D721Med (cell line): ENCODE data around the gene ADGRL3.

Experiments used
- DNase-seq: peaks from one replicate; pipeline ENCODE4 v3.0.0; 2011; ENCODE audit warnings: low spot score; ENCODE audit not compliant: insufficient read length
- FAIRE-seq: peaks from 2 replicates; lab custom pipeline; 2011; peaks lifted over from hg19 to GRCh38; lab: Jason Lieb, UNC
- CTCF ChIP-seq: IDR thresholded peaks from 2 replicates; pipeline ENCODE4 v1.5.1; 2012; ENCODE audit warnings: mild to moderate bottlenecking, control low read depth; ENCODE audit not compliant: insufficient read depth; ENCODE audit errors: missing control alignments

The ADGRL3 gene

DNA sequence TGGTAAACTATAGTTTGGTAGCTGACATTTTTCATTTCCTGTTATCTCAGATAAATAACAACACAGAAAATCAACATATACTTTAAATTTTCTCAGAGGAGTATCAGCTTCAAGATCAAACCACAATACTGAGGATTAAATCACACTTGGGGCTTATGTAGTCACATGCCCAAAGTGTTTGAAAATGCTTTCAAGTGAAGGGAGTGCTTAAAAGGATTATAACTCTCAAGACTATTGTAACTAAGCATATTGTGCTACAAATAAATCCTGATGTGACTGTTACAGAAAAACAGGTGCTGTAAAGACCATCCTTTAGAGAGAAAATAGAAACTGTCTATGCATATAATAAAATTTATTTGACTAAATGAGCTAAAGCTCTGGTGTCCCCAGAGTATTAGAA, 887.6 kb downstream of the ADGRL3 start:
- no peak for TF ChIP-seq CTCF
- no peak for DNase-seq
- peak; percentile 92 for FAIRE-seq

- no peak for TF ChIP-seq CTCF
- FAIRE-seq (no peak), DNase-seq (no peak)
Observed at GRCh38 chr4:62093735-62094134, 893.6 kb downstream of the ADGRL3 start.

- no peak for TF ChIP-seq CTCF
- FAIRE-seq (no peak), DNase-seq (no peak)
Observed at GRCh38 chr4:62096881-62097280, 896.8 kb downstream of the ADGRL3 start.

DNA sequence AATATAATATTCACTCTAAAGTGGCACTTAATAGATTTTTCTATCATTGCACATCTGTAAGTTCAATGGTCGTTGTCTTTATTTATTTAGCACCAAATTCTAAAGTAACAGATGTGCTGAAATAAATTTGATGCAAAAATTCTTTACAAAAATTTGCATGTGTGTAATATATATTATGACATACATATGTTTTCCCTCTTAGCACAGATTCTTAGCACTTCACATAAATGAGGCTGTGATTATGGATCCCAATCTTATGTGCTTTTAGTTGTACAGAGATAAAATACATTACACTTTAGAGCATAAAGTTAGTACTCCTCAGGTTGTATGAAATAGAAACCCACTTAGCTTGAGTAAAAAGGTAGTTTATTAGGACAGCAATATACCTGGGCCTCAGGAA, 915.1 kb downstream of the ADGRL3 start:
- no peak for DNase-seq
- no peak for TF ChIP-seq CTCF
- no peak for FAIRE-seq

GRCh38 chr4:62117886-62118285, 917.8 kb downstream of the ADGRL3 start:
- FAIRE-seq (no peak), DNase-seq (no peak)
- TF ChIP-seq CTCF: no peak

GRCh38 chr4:62118558-62118957, 918.4 kb downstream of the ADGRL3 start:
- no peak for FAIRE-seq
- DNase-seq: no peak
- TF ChIP-seq CTCF: no peak

GRCh38 chr4:62119195-62119594, 919.1 kb downstream of the ADGRL3 start:
- DNase-seq (no peak), FAIRE-seq (peak; percentile 6)
- TF ChIP-seq CTCF: no peak
